ENCODE data around the gene TSPAN11. TPM values are rescaled to one million over a fixed set of nuclear protein-coding genes. Genes with fewer than 3 reads are reported as not detected.

The TSPAN11 gene
- total RNA-seq, 1 donor from 2014 or later, result 17.5 TPM

DNA sequence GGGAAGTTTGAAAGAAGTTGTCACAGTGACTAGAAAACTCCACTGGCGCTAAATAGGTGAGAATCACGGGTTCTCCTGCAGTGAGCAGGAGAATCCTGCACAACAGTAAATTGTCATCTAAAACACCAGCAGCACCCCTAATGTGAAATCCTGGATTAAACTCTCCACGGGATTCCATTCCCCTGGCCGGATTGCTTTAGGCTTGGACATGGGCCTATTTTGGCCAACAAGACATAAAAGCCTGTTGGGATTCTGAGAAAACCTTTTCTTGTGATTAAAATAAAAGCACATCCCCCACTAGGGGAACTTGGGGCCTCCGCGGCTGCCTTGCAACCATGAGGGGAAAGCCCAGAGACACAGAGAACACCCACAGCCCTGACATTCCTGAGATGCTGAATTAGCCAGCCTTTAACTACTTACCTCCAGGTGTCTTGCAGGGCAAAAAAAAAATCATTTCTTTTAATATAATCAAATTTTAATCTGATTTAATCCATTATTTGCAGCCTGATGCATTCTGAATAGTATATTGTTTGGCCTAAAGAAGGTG, 21.0 kb upstream of the TSPAN11 start:
- H3K9me3 Mint-ChIP-seq (ENCODE audit: low read depth), result peaks cover 1% of the 10 kb centered on the region
- TF ChIP-seq, protein P1, sequence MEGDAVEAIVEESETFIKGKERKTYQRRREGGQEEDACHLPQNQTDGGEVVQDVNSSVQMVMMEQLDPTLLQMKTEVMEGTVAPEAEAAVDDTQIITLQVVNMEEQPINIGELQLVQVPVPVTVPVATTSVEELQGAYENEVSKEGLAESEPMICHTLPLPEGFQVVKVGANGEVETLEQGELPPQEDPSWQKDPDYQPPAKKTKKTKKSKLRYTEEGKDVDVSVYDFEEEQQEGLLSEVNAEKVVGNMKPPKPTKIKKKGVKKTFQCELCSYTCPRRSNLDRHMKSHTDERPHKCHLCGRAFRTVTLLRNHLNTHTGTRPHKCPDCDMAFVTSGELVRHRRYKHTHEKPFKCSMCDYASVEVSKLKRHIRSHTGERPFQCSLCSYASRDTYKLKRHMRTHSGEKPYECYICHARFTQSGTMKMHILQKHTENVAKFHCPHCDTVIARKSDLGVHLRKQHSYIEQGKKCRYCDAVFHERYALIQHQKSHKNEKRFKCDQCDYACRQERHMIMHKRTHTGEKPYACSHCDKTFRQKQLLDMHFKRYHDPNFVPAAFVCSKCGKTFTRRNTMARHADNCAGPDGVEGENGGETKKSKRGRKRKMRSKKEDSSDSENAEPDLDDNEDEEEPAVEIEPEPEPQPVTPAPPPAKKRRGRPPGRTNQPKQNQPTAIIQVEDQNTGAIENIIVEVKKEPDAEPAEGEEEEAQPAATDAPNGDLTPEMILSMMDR (IDR thresholded peaks at IDR 0.05; ENCODE audit: unreplicated experiment), result no peak
- H3K4me1 Mint-ChIP-seq (ENCODE audit: low read depth), result no peaks in the 10 kb centered on the region
- no peaks in the 10 kb centered on the region for H3K36me3 Mint-ChIP-seq (ENCODE audit: insufficient read depth)
- no peak overlapping the region for H3K27ac Mint-ChIP-seq
- H3K27me3 Mint-ChIP-seq, result peaks cover 7% of the 10 kb centered on the region
- H3K4me3 Mint-ChIP-seq (ENCODE audit: low read depth), result no peak overlapping the region
- DNase-seq (ENCODE audit: low spot score, unreplicated experiment), result no peak

DNA sequence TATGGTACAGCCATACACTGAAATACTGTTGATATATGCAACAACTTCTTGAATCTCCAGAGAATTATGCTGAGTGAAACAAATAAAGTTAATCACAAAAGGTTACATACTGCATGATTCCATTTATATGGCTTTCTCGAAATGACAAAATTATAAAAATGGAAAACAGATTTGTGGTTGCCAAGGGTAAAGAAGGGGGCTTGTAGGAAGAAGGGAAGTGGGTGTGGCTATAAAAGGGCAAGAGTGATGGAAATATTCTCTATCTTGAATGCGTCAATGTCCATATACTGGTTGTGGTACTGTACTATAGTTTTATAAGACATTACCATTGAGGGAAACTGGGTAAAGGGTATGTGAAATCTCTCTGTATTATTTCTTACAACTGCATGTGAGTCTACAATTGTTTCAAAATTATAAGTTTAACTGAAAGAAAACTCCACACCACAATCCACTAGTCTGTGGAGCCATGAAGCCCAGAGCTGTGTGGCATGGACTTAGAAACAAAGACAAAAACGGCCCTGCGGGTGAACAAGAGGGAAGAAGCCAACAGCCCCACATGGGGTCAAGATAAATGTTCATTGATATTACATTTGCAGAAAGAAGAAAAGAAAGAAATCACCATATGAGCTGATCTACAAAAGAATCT, 18.3 kb upstream of the TSPAN11 start:
- no peak overlapping the region for H3K4me3 Mint-ChIP-seq (ENCODE audit: low read depth)

DNA sequence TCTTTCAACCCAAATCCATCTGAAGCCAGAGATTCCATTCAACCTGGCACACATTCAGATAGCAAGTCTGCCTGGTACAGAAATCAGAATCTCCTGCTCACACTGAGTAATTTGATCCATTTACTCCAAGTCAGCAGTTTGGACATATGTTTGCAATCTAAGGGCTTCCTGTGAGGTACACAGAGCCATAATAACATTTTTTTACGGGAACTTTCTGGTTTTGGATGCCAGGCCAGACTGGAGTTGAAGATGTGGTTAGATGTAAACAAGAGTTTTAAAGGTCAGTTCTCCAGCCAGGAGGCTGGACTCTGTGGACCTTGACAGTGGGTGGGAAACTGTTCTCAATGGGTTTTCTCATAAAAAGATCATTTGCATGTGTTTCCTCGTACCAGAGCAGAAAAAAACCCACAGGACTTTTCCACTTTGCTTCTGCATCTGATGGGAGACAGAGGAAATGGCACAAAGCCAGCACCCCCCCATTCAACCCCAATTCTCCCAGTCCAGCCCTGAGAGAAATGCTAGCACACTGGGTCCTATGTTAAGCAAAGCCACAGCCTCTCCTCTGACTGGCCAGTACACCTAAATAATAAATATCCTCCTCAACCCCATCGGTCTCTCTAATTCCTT, 17.7 kb upstream of the TSPAN11 start:
- Mint-ChIP-seq H3K27ac (no peak overlapping the region), H3K27me3 (peaks cover 15% of the 10 kb centered on the region), H3K9me3 (ENCODE audit: low read depth) (no peaks in the 10 kb centered on the region)

More for the DNA sequence above, 18.3 kb upstream of the TSPAN11 start:
- H3K4me1 Mint-ChIP-seq (ENCODE audit: low read depth), result no peaks in the 10 kb centered on the region
- peaks cover 11% of the 10 kb centered on the region for H3K27me3 Mint-ChIP-seq
- H3K27ac Mint-ChIP-seq, result no peak overlapping the region
- TF ChIP-seq, protein P1 (IDR thresholded peaks at IDR 0.05; ENCODE audit: unreplicated experiment), result no peak
- no peaks in the 10 kb centered on the region for H3K36me3 Mint-ChIP-seq (ENCODE audit: insufficient read depth)
- no peak for DNase-seq (ENCODE audit: low spot score, unreplicated experiment)
- no peaks in the 10 kb centered on the region for H3K9me3 Mint-ChIP-seq (ENCODE audit: low read depth)

DNA sequence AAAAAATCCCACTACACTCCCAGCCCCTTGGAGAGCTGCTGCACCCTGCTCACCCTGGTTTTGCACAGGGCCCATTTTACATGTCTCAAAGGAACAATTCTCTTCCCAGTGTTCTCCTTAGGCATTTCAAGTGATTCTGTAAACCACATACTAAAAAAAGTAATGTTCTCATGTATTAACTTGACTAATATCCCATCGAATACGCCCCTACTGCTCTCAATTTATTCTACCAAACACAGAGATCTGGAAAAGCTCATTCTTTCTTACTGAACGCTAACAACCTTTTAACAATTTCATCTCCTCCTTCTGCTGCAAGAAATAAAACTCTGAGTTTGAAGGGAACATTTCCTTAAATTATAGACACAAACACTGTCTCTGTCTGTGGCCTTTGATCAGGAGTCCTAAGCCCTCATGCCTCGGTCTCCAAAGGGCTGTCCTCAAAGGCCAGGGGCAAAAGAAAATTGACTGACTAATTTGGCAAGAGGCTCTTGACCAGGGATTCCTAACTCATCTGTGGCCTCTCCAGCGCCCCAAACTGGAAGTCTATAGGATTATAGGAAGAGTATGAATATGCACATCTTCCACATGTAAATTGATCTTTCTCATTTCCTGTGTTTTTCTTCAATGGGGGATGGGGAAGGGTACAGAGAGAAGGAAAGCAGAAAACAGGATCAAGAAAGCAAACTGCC, 17.1 kb upstream of the TSPAN11 start:
- Mint-ChIP-seq H3K4me1 (ENCODE audit: low read depth) (no peaks in the 10 kb centered on the region), H3K36me3 (ENCODE audit: insufficient read depth) (no peaks in the 10 kb centered on the region), H3K4me3 (ENCODE audit: low read depth) (no peak overlapping the region), H3K9me3 (ENCODE audit: low read depth) (no peaks in the 10 kb centered on the region), H3K27ac (no peak overlapping the region), H3K27me3 (peaks cover 18% of the 10 kb centered on the region)
- TF ChIP-seq, protein P1 (IDR thresholded peaks at IDR 0.05; ENCODE audit: unreplicated experiment), result no peak
- no peak for DNase-seq (ENCODE audit: low spot score, unreplicated experiment)

More for the DNA sequence above, 17.7 kb upstream of the TSPAN11 start:
- H3K36me3 Mint-ChIP-seq (ENCODE audit: insufficient read depth), result no peaks in the 10 kb centered on the region
- DNase-seq (ENCODE audit: low spot score, unreplicated experiment), result no peak
- TF ChIP-seq, protein P1 (IDR thresholded peaks at IDR 0.05; ENCODE audit: unreplicated experiment), result no peak
- no peaks in the 10 kb centered on the region for H3K4me1 Mint-ChIP-seq (ENCODE audit: low read depth)
- no peak overlapping the region for H3K4me3 Mint-ChIP-seq (ENCODE audit: low read depth)

DNA sequence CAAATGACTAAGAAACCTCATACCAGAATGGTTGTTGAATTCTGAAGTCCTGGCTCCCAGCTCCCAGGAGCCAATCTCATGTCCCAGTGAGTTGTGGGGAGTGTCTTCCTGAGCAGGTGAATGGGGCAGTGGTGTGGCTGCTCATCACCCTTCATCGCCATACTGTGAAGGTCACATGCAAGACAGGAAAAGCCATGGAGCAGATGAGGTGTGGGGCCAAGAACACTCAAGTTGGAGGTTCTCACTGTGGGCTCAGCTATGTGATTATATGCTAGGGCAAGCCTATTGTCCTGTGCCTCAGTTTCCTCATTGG, 16.6 kb upstream of the TSPAN11 start:
- no peak for DNase-seq (ENCODE audit: low spot score, unreplicated experiment)
- TF ChIP-seq, protein P1 (IDR thresholded peaks at IDR 0.05; ENCODE audit: unreplicated experiment), result no peak
- Mint-ChIP-seq H3K27me3 (peaks cover 18% of the 10 kb centered on the region), H3K27ac (no peak overlapping the region), H3K4me3 (ENCODE audit: low read depth) (no peak overlapping the region), H3K4me1 (ENCODE audit: low read depth) (no peaks in the 10 kb centered on the region), H3K36me3 (ENCODE audit: insufficient read depth) (no peaks in the 10 kb centered on the region), H3K9me3 (ENCODE audit: low read depth) (no peaks in the 10 kb centered on the region)

Data from progenitor cell of endocrine pancreas (in vitro differentiated cells).